Transverse colon (tissue), 4 donors: Measurements from ENCODE around the gene WEE1. TPM values are rescaled to one million over a fixed set of nuclear protein-coding genes. Genes with fewer than 3 reads are reported as not detected.

Source experiments
- DNase-seq: peaks from one replicate; pipeline ENCODE4 v3.0.0-alpha.2; 2019
- H3K27ac ChIP-seq, 4 donors: fragments of 200-600 bp; sonication (generic); 2 replicates each; pipeline ENCODE4 v1.5.1; 2016 to 2018; ENCODE audit warnings: inconsistent platforms in 4 of 4
- H3K27me3 ChIP-seq: fragments of 200-600 bp; sonication (generic); 2 replicates; pipeline ENCODE4 v1.5.1; 2017; ENCODE audit warnings: inconsistent platforms
- H3K36me3 ChIP-seq, 4 donors: fragments of 200-600 bp; sonication (generic); 2 replicates each; pipeline ENCODE4 v1.5.1; 2017 to 2019; ENCODE audit warnings: inconsistent platforms in 4 of 4
- H3K4me1 ChIP-seq, 4 donors: fragments of 200-600 bp; sonication (generic); 2 replicates each; pipeline ENCODE4 v1.5.1; 2017 to 2020; ENCODE audit warnings: inconsistent platforms in 4 of 4
- H3K4me3 ChIP-seq, 4 donors: fragments of 200-600 bp; sonication (generic); 1 replicate in 1 of 4; 2 replicates in 3 of 4; pipeline versions ENCODE4 v1.5.1 to v1.6.1; 2017 to 2019; ENCODE audit warnings: inconsistent platforms in 4 of 4
- H3K9me3 ChIP-seq, 2 donors: fragments of 200-600 bp; sonication (generic); 2 replicates each; pipeline ENCODE4 v1.5.1; 2017 to 2019; ENCODE audit warnings: inconsistent platforms in 2 of 2
- CTCF ChIP-seq, 5 experiments: fragments of 200-600 bp in 3 of 5; fragments of 450-650 bp in 2 of 5; sonication (generic) in 3 of 5; IDR thresholded peaks; 1 replicate in 2 of 5; 2 replicates in 3 of 5; pipeline ENCODE4 v1.5.1; 2016 to 2017; ENCODE audit warnings: antibody characterized with exemption in 5 of 5, inconsistent platforms in 3 of 5, mild to moderate bottlenecking in 2 of 5, moderate library complexity in 1 of 5
- EP300 ChIP-seq: sonication (generic); formaldehyde crosslinking; IDR thresholded peaks from one replicate; pipeline ENCODE4 v1.6.1; 2017; ENCODE audit warnings: antibody characterized with exemption, low read depth
- POLR2A ChIP-seq: fragments of 450-650 bp; IDR thresholded peaks from one replicate; pipeline ENCODE4 v1.6.1; 2016; ENCODE audit warnings: antibody characterized with exemption, mild to moderate bottlenecking, moderate library complexity
- POLR2AphosphoS5 ChIP-seq, 3 donors: sonication (generic); formaldehyde crosslinking; IDR thresholded peaks; one replicate each; pipeline ENCODE4 v1.6.1; 2016; ENCODE audit warnings: antibody characterized with exemption in 3 of 3
- WGBS, 2 donors: methylation state at CpG; one replicate each; pipeline ENCODE4 v1.1.5; 2018; ENCODE audit warnings: low coverage in 1 of 2; 5-methylcytosine and 5-hydroxymethylcytosine counted together
- in situ Hi-C, 4 donors: fragments of 200-750 bp; cut with MboI; loops; one replicate each; pipeline versions ENCODE4 v1.15.0 to v1.15.1; 2017; ENCODE audit warnings: low sequenced_read_pairs in 3 of 4, low pct_ligation_motif_present in 1 of 4, low pct_unique_long_range_greater_than_20kb in 1 of 4
- intact Hi-C: fragments of 100-400 bp; cut with DNase I; formaldehyde crosslinking; loops from one replicate; pipeline ENCODE4 v1.15.1; 2023; ENCODE audit warnings: low total_unique reads
- total RNA-seq, 4 donors: library from RNA; depleted of rRNA; stranded (reverse); fragments of >200 nt; gene quantifications; one replicate each; pipeline ENCODE4 v1.1.0, GENCODE V29; 2016

WEE1 gene
- total RNA-seq, 4 donors from 2014 or later = 7.9 to 48.2 (median 31.8) TPM

- no peaks in the 10 kb centered on the region for H3K36me3 ChIP-seq
- DNase-seq = peak; percentile 35
- in situ Hi-C loops (no loop called here), intact Hi-C loops (loop anchor here (5.0 kb wide), 1 partner anchor 47 kb away; no protein-coding TSS in a partner anchor)
- WGBS, 2 donors = 1% methylated on average over 43 of the region's 43 CpGs; no CpG with 5 or more reads in 1 of the 2 donors
- peaks cover 8 to 49% (median 27%) of the 10 kb centered on the region in 4 donors for H3K4me1 ChIP-seq
- TF ChIP-seq POLR2AphosphoS5 (IDR thresholded peaks at IDR 0.05) = no peak
- TF ChIP-seq CTCF (IDR thresholded peaks at IDR 0.05) = no peak
- TF ChIP-seq POLR2A = no peak
- no peak for TF ChIP-seq EP300
- H3K27ac ChIP-seq = peak overlapping the region; percentile 97 to 98 (median 98)
- H3K9me3 ChIP-seq = no peaks in the 10 kb centered on the region
- H3K27me3 ChIP-seq = no peaks in the 10 kb centered on the region
- peak overlapping the region; percentile 51 to 96 (median 90) for H3K4me3 ChIP-seq
Observed at GRCh38 chr11:9574622-9575259, 1.3 kb downstream of the WEE1 start.

- peak overlapping the region; percentile 97 to 98 (median 98) for H3K27ac ChIP-seq
- H3K4me3 ChIP-seq = peak overlapping the region; percentile 51 to 96 (median 90)
- TF ChIP-seq POLR2A (peak; percentile 87), POLR2AphosphoS5 (IDR thresholded peaks at IDR 0.05) (peak; percentile 86 to 96 (median 95)), CTCF (IDR thresholded peaks at IDR 0.05) (no peak)
- H3K9me3 ChIP-seq = no peaks in the 10 kb centered on the region
- peak; percentile 74 for DNase-seq
- H3K4me1 ChIP-seq = peaks cover 4 to 41% (median 22%) of the 10 kb centered on the region in 4 donors
- WGBS, 2 donors = 3 to 9% methylated on average over 14 to 17 of the region's 17 CpGs
- intact Hi-C loops (no loop called here), in situ Hi-C loops (no loop called here)
- no peaks in the 10 kb centered on the region for H3K27me3 ChIP-seq
- H3K36me3 ChIP-seq = no peaks in the 10 kb centered on the region
Observed at GRCh38 chr11:9575260-9576240, 2.1 kb downstream of the WEE1 start.

- H3K9me3 ChIP-seq = no peaks in the 10 kb centered on the region
- 50% methylated on average over 4 of the region's 4 CpGs for WGBS, 2 donors
- peaks cover 4 to 35% (median 22%) of the 10 kb centered on the region in 4 donors for H3K4me1 ChIP-seq
- intact Hi-C loops (no loop called here), in situ Hi-C loops (no loop called here)
- H3K27ac ChIP-seq = peak overlapping the region; percentile 97 to 98 (median 98)
- no peaks in the 10 kb centered on the region for H3K27me3 ChIP-seq
- DNase-seq = no peak
- H3K36me3 ChIP-seq = peaks cover 0 to 5% (median under 1%) of the 10 kb centered on the region in 4 donors
- TF ChIP-seq POLR2A (no peak), EP300 (no peak), CTCF (IDR thresholded peaks at IDR 0.05) (no peak), POLR2AphosphoS5 (IDR thresholded peaks at IDR 0.05) (no peak)
- H3K4me3 ChIP-seq = peak overlapping the region in 3 of 4 donors; percentile 7 to 92 (median 89)
Observed at GRCh38 chr11:9576701-9577381, 3.4 kb downstream of the WEE1 start.
